HG03159 (cell line): ENCODE data around the gene RIIAD1.

Source experiments
- ATAC-seq: cut with Tn5 transposase; IDR thresholded peaks from one replicate; pipeline ENCODE4 v1.9.1; 2021; ENCODE audit warnings: mild to moderate bottlenecking, moderate library complexity; ENCODE audit not compliant: unreplicated experiment

The RIIAD1 gene

GRCh38 chr1:151710187-151710840 lies 11.0 kb upstream of the RIIAD1 start:
- ATAC-seq, result no peak

DNA sequence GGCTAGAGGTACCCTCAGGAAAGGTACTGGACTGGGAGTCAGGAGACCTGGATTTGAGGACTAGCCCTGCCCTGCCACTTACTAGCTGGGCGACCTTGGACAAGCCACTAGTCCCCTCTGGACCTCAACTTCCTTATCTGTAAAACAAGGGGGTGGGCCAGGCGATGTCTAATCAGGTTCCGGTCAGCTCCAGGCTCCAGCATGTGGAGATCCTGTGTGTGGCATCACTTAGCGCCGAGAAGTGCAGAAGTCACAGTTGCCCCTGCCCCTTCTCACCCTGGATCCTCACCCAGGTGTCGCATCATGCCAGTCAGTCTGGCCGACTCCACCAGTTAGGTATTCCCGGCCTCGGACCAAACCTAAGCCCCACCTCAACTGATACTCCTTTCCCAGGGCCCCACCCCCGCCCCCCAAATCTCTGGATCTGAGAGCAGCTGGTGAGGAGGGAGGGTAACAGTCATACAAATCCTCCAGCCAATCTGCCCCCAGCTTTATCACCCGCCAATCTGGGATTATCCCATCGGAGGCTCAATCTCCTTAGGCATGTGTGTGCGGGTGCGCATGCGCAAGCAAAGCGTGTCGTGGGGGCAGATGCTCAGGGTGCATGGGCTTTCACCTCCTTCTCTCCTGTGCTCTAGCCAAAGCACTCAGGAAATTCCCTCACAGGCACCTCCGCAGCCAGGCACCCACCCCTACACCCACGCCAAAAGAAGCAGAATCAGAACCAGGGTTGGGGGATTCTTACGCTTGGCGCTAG lies 10.1 kb upstream of the RIIAD1 start:
- no peak for ATAC-seq

DNA sequence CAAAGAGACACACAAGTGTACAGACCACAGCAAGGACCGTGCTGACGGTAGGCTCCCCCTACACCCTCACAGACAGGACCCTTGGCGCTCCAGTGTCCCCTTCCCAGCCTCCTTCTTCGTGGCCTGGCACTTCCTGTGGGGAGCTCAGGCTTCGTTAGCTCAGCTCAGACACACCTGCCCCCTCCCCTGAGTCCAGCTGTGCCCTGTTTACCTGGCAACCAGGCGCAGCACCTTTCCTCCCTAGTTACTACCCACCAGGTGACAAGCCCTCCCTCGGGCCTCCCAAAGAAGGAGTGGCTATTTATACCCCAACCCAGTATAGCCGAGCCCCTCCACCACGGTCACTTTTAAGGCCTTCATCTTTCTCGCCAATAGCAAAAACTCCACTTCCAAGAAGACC lies 9.4 kb upstream of the RIIAD1 start:
- no peak for ATAC-seq

- no peak for ATAC-seq
Observed at GRCh38 chr1:151713044-151713443, 8.3 kb upstream of the RIIAD1 start.

GRCh38 chr1:151713874-151714273 lies 7.4 kb upstream of the RIIAD1 start:
- ATAC-seq, result no peak

DNA sequence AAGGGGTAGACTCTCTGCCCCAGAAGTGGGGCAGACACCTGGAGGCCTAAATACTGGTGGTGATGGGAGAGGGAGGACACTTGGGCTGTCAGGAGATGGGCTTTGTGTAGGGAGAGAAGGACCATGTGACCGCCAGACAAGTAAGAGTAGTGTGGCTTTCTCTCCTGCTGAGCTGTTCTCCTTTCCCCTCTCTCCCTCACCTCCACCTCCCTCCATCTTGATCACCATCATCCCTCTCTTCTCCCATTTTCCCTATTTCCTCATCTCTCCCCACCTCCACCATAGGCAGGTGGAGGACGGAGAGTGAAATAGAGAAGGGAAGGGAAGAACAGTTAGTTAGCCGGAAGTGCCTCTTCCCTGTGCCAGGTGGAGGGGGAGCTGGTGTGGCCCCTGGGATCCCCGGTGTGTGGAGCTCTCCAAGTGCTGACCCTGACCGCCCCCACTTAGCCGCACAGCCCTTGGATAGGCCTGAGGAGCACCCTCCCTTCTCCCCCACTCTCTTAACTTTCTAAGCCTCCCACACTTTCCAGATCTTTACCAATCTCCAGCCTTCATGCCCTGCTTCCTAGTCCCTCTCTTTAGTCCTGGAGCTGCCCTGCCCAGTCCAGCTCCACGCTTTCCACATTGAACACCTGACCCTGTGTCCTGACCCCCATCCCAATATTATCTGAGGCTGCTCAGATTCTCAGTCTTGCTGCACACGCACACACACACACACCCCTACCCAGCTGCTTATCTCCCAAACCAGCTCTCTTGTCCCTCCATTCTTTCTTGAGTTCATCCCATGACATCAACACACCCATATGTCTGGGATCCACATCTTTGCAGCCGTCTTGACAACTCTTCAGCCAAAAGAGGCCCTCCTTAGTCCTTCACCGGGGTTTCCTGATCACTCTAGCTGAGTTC lies 6.2 kb upstream of the RIIAD1 start:
- no peak for ATAC-seq

- no peak for ATAC-seq
Observed at GRCh38 chr1:151715726-151716404, 5.5 kb upstream of the RIIAD1 start.

DNA sequence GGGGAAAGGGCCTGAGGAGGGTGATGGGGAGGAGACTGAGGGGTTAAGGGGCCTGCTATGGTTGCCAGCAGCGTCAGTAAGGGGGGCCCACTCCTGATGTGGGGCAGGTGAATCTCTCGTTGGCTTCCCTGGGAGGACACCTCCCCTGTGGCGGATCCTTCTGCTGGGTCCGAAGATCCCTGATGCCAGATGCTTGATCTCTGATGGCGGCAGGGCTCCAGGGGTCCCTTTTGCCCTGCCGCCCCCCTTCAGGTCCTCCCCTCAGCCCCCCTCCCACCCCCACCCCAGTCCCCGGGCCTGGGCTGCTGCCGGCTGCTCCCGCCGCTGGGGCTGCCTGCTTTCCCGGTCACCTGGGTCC lies 4.9 kb upstream of the RIIAD1 start:
- ATAC-seq, result no peak

DNA sequence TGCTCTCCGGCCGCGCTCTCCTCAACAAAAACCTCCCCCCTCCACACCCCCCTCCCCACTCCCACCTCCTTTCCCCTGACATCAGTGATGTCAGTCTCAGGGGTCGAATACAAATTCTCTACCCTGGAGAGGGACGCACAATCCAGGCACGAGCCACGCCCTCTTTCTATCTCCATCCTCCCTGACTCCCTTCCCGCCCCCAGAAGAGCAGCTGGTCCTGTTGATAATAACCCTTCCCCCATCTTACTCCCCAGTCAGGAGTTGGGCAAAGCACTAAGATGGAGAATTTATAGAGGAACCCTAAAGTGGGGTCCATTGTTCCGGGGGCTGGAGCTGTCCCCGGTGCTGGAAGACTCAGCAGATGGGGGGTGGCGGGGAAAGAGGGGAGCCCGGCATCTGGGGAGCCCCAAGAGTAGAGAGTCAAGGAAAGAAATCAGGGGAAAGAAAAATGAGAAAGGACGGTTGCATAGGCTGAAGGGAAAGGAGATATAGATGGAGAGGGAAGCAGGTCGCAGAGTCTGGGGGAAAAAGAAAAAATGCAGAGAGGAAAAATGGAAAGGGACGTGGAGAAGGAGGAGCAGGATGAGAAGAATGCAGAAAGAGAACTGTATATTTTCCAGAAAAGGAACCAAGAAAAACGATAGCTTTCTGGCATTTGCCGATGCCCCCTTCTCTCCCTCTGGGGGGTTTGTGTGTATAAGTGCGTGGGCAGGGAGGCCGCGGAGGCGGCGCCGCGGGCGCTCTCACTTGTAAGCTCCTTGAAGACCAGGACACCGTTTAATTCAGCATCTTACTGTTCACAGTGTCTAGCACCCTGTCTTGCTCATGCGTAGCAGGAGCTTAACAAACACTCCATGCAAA lies 4.3 kb upstream of the RIIAD1 start, which contains the start of gene CELF3:
TSS of gene CELF3 (minus strand) at position 33 of the 861 bp plus-strand sequence. CDS start 783 bp downstream, outside the sequence.
- no peak for ATAC-seq

GRCh38 chr1:151718011-151718431 lies 3.3 kb upstream of the RIIAD1 start:
- no peak for ATAC-seq

- ATAC-seq, result no peak
Observed at GRCh38 chr1:151718666-151719065, 2.7 kb upstream of the RIIAD1 start.

GRCh38 chr1:151720125-151720524 lies 1.2 kb upstream of the RIIAD1 start:
- no peak for ATAC-seq

DNA sequence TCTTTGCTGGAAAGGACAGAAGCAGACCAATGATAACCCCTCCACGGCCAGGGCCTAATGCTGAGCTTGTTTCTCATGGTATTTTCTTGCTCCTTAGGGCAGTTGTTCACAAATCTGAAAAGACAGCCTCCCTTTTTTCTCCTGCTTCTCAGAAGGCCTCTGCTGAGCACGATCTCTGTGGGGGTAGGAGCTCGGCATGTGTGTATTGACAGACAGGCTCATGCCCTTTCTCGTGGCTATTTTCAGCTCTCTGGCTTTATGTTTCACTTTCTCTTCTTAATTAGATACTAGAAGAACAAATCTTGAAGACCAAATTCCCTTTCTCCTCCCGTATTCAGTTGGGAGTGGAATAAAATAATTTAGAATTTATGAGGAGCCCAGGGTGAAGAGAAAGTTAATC lies 768 bp upstream of the RIIAD1 start:
- peak; percentile 57 for ATAC-seq

DNA sequence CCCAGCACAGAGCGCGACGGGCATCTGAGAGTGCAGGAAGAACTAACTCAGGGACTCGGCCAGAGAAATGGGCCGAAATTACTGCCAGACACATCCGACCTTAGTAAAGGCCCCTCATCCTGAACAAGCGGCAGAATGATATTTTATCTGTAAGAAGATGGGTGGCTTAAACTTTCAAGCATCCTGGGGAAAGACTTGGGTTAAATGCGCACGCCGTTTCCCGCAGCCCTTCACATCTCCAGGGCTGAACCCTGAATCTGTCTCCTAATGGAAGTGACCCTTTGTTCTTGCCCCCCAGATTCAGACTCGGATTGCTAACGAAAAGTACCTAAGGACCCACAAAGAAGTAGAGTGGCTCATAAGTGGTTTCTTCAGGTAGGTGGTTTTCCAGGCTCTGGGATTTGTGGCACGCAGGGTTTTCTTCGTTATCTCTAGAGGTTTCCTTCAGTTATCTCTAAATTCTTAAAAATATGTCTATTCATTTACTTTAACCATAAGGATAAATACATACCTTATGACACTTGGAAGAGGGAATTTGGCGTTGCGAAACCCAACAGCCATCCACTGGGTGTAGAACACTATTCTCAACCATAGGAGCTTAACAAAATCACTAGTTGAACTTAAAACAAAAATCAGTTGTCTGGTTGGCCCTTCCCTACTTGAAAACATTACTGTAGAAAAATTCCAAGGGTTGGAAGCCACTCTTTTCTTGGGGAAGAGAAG lies 627 bp downstream of the RIIAD1 start:
- ATAC-seq, result no peak

- ATAC-seq, result no peak
Observed at GRCh38 chr1:151723726-151724370, 2.5 kb downstream of the RIIAD1 start.

DNA sequence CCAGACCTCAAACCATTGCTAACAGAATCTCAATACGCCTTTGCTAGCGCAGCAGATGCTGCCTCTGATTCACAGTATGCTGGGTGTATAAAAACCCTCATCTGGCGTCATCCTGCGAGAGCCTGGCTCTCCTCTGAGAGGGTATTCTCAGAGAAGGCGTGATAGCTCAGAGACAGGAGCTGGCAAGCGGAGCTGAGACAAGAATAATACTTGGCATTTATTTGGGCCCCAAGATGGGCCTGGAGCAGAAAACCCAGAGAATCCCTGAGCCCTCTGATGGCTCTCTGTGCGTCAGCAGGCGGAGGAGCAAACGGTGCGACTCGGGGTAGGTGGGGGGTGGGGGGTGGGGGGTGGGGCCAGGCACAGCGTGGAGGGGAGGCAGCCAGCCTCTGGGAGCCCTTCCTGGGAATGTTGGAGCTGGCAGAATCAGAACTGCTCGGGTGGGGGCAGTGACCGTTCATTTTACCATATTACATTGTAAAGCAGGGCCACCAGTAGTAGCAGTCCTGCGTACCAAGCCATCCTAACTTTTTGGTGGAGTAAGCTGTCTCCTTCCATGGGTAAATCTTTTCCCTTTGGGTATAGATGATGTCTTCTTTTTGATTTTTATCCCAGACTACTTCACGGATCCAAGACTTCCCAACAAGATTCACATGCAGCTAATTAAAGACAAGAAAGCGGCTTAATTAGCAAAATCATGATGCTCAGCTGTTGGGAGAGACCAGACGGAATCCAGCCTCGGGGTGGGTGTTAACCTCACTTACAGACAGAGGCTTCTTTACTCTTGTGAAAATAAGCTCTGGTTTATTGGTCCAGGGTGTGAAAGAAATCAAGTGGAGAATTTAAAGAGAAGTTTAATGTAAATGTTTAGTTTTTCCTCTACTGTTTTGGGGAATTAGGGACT lies 7.1 kb downstream of the RIIAD1 start:
- ATAC-seq, result no peak

GRCh38 chr1:151729157-151729965 lies 8.0 kb downstream of the RIIAD1 start:
- no peak for ATAC-seq
